K562 (cell line): Measurements from ENCODE around the gene GBF1. TPM values are rescaled to one million over a fixed set of nuclear protein-coding genes. Genes with fewer than 3 reads are reported as not detected.

Experiments used
- ATAC-seq: fragments of 200-7000 bp; cut with Tn5 transposase; 3 replicates; pipeline ENCODE4 v1.9.1; 2020; ENCODE audit warnings: moderate library complexity
- BruUV-seq: library from RNA; stranded (reverse); fragments of 400-500 nt; replicated peaks from 2 replicates; lab custom pipeline; 2021; lab: Mats Ljungman, UMichigan
- CTCF ChIA-PET: fragments of 300-600 bp; formaldehyde crosslinking; extraction: SDS; loops from one replicate; lab custom pipeline; 2021; ENCODE audit warnings: low intra/inter-chr PET ratio; lab: Yijun Ruan, JAX
- POLR2A ChIA-PET: fragments of 300-600, 350-650 bp; sonication (Branson Sonifier 250); formaldehyde crosslinking; extraction: SDS; loops from one replicate; lab custom pipeline; 2021; ENCODE audit warnings: antibody characterized with exemption, inconsistent platforms; lab: Yijun Ruan, JAX
- DNase-seq, 4 experiments: peaks; one replicate each; pipeline versions ENCODE4 v3.0.0 to v3.0.0-alpha.2; 2011 to 2018; ENCODE audit warnings: low spot score in 3 of 4, mixed read lengths in 3 of 4; ENCODE audit errors: extremely low read depth in 1 of 4
- FAIRE-seq: peaks from 2 replicates; lab custom pipeline; 2011; peaks lifted over from hg19 to GRCh38; lab: Jason Lieb, UNC
- H2AFZ ChIP-seq: 2 replicates; pipeline ENCODE4 v1.6.0; 2011; ENCODE audit warnings: low read depth, low read length, control low read depth, inconsistent platforms
- H3K27ac ChIP-seq: fragments of 200-600 bp; 3 replicates; pipeline ENCODE4 v1.8.0; 2011; ENCODE audit warnings: low read depth, mild to moderate bottlenecking, control low read depth, inconsistent platforms, low read length, moderate library complexity, mixed read lengths; ENCODE audit errors: extremely low read depth
- H3K27me3 ChIP-seq, 2 experiments: fragments of 300-600 bp in 1 of 2; 2 replicates in 1 of 2; 3 replicates in 1 of 2; pipeline versions ENCODE4 v1.6.0 to v1.8.0; 2011; ENCODE audit warnings: inconsistent platforms in 2 of 2, low read length in 2 of 2, mild to moderate bottlenecking in 1 of 2, mixed read lengths in 1 of 2, moderate library complexity in 1 of 2; ENCODE audit not compliant: control insufficient read depth in 2 of 2, insufficient read depth in 2 of 2
- H3K36me3 ChIP-seq: fragments of 300-600 bp; 3 replicates; pipeline ENCODE4 v1.8.0; 2011; ENCODE audit warnings: mild to moderate bottlenecking, low read length, inconsistent platforms; ENCODE audit not compliant: control insufficient read depth, insufficient read depth
- H3K4me1 ChIP-seq, 2 experiments: fragments of 200-600 bp in 1 of 2; replicated peaks in 1 of 2; 2 replicates in 1 of 2; 3 replicates in 1 of 2; pipeline versions ENCODE4 v1.5.1 to v1.8.0; 2011; ENCODE audit warnings: inconsistent platforms in 2 of 2, low read length in 2 of 2, mild to moderate bottlenecking in 1 of 2, mixed read lengths in 1 of 2, moderate library complexity in 1 of 2; ENCODE audit not compliant: control insufficient read depth in 2 of 2, insufficient read depth in 2 of 2
- H3K4me2 ChIP-seq: 2 replicates; pipeline ENCODE4 v1.6.1; 2011; ENCODE audit warnings: low read length, control low read depth, inconsistent platforms, mixed read lengths; ENCODE audit not compliant: insufficient read depth
- H3K4me3 ChIP-seq: fragments of 200-600 bp; sonication (generic), shearing (Covaris generic); 2 replicates; pipeline ENCODE4 v1.5.1; 2016; ENCODE audit warnings: control low read depth, inconsistent platforms
- H3K79me2 ChIP-seq: fragments of 200-600 bp; 3 replicates; pipeline ENCODE4 v1.8.0; 2011; ENCODE audit warnings: low read length, inconsistent platforms; ENCODE audit not compliant: control insufficient read depth, insufficient read depth
- H3K9ac ChIP-seq, 2 experiments: 2 replicates each; pipeline versions ENCODE4 v1.6.0 to v1.6.1; 2011; ENCODE audit warnings: low read depth in 2 of 2, low read length in 2 of 2, control low read depth in 1 of 2, inconsistent platforms in 1 of 2, mild to moderate bottlenecking in 1 of 2, mixed read lengths in 1 of 2; ENCODE audit not compliant: insufficient read depth in 1 of 2
- H3K9me1 ChIP-seq: one replicate; pipeline ENCODE4 v1.6.0; 2011; ENCODE audit warnings: inconsistent platforms, mild to moderate bottlenecking, low read length, moderate library complexity; ENCODE audit not compliant: control insufficient read depth, insufficient read depth
- H3K9me3 ChIP-seq: replicated peaks from 2 replicates; pipeline ENCODE4 v1.5.1; 2011; ENCODE audit warnings: low read depth, low read length, inconsistent platforms; ENCODE audit not compliant: control insufficient read depth, insufficient read depth
- H4K20me1 ChIP-seq: replicated peaks from 2 replicates; pipeline ENCODE4 v1.6.1; 2011; ENCODE audit warnings: low read length, inconsistent platforms, mixed read lengths; ENCODE audit not compliant: control insufficient read depth, insufficient read depth
- ARID1B ChIP-seq: fragments of 450-650 bp; IDR thresholded peaks from 2 replicates; pipeline ENCODE4 v1.6.1; 2016; ENCODE audit warnings: antibody characterized with exemption, mild to moderate bottlenecking, inconsistent platforms
- ASH1L ChIP-seq: fragments of 450-650 bp; IDR thresholded peaks from 2 replicates; pipeline ENCODE4 v1.6.1; 2018; ENCODE audit warnings: borderline replicate concordance, mild to moderate bottlenecking, low read depth; ENCODE audit not compliant: partially characterized antibody
- DEAF1 ChIP-seq: fragments of 450-650 bp; formaldehyde crosslinking; IDR thresholded peaks from 2 replicates; pipeline ENCODE4 v1.4.0; 2020; ENCODE audit warnings: mild to moderate bottlenecking, moderate library complexity
- FOXA3 ChIP-seq, 2 experiments: fragments of 450-650 bp in 1 of 2; sonication (generic) in 1 of 2; formaldehyde crosslinking; IDR thresholded peaks in 1 of 2; conservative IDR thresholded peaks in 1 of 2; 2 replicates each; pipeline versions ENCODE4 v1.4.0 to v1.8.0; 2020 to 2022; ENCODE audit warnings: mild to moderate bottlenecking in 2 of 2, missing genetic modification reagents in 1 of 2
- GATA2 ChIP-seq: sonication (generic); formaldehyde crosslinking; IDR thresholded peaks from 2 replicates; pipeline ENCODE4 v1.4.0; 2020; ENCODE audit warnings: mild to moderate bottlenecking, missing genetic modification reagents
- HEY1 ChIP-seq: fragments of 250-450 bp; sonication (Bioruptor Pico); IDR thresholded peaks from 2 replicates; pipeline ENCODE4 v1.5.0; 2020; ENCODE audit warnings: mild to moderate bottlenecking, moderate library complexity, borderline replicate concordance
- MITF ChIP-seq: IDR thresholded peaks from 2 replicates; pipeline ENCODE4 v1.6.1; 2014; ENCODE audit warnings: antibody characterized with exemption
- NCOA6 ChIP-seq: fragments of 450-650 bp; IDR thresholded peaks from 2 replicates; pipeline ENCODE4 v1.6.1; 2017; ENCODE audit warnings: mild to moderate bottlenecking
- NKRF ChIP-seq: fragments of 450-650 bp; IDR thresholded peaks from 2 replicates; pipeline ENCODE4 v1.6.1; 2016; ENCODE audit warnings: borderline replicate concordance
- NR2C1 ChIP-seq, 2 experiments: fragments of 450-650 bp; IDR thresholded peaks; 2 replicates each; pipeline ENCODE4 v1.6.1; 2017; ENCODE audit warnings: mild to moderate bottlenecking in 2 of 2, antibody characterized with exemption in 1 of 2, inconsistent platforms in 1 of 2, missing compliant biosample characterization in 1 of 2, missing genetic modification characterization in 1 of 2
- SMAD2 ChIP-seq: fragments of 150-350 bp; IDR thresholded peaks from 2 replicates; pipeline ENCODE4 v1.6.1; 2014; ENCODE audit warnings: low read depth, mild to moderate bottlenecking, low read length
- STAT5A ChIP-seq: IDR thresholded peaks from 2 replicates; pipeline ENCODE4 v1.6.1; 2012; ENCODE audit warnings: low read length, inconsistent platforms, borderline replicate concordance
- TEAD2 ChIP-seq: fragments of 450-650 bp; IDR thresholded peaks from 2 replicates; pipeline ENCODE4 v1.6.1; 2016; ENCODE audit warnings: missing genetic modification characterization, control low read depth, missing compliant biosample characterization
- ZNF444 ChIP-seq: fragments of 250-450 bp; sonication (Bioruptor Pico); IDR thresholded peaks from 2 replicates; pipeline ENCODE4 v1.4.0; 2020; ENCODE audit warnings: mild to moderate bottlenecking, moderate library complexity
- WGBS: fragments of 100-300 bp; shearing (Covaris generic); methylation state at CpG from one replicate; pipeline ENCODE4 v1.1.6; 2016; ENCODE audit warnings: low coverage, mixed read lengths; ENCODE audit not compliant: insufficient coverage; ENCODE audit errors: missing lambda C conversion rate; 5-methylcytosine and 5-hydroxymethylcytosine counted together
- in situ Hi-C: fragments of 300-500 bp; cut with MboI; formaldehyde crosslinking; loops from 4 replicates; pipeline ENCODE4 v1.15.0; 2018; ENCODE audit warnings: inconsistent platforms, mixed read lengths
- intact Hi-C: fragments of 100-400 bp; cut with micrococcal nuclease; formaldehyde crosslinking; loops from 2 replicates; pipeline ENCODE4 v1.14.2; 2022
- polyA plus RNA-seq, 8 experiments: library from polyadenylated mRNA; depleted of rRNA in 4 of 8; stranded (reverse) in 5 of 8; unstranded in 3 of 8; fragments of >200 nt; fragmentation: Nextera tagmentation in 2 of 8; fragmentation: Illumina TruSeq in 1 of 8; extraction: Ambion mirVana in 2 of 8; extraction: Trizol in 1 of 8; gene quantifications; 2 replicates each; pipeline versions ENCODE4 v1.2.1 to v1.2.3, GENCODE V29; 2011 to 2014; ENCODE audit warnings: inconsistent platforms in 1 of 8, missing spikeins in 1 of 8
- total RNA-seq, 7 experiments: library from RNA; depleted of rRNA in 6 of 7; stranded (reverse); fragments of >200 nt in 6 of 7; fragmentation: Illumina TruSeq in 2 of 7; extraction: Trizol in 2 of 7; gene quantifications; 2 replicates each; pipeline versions ENCODE4 v1.2.1 to v1.2.3, GENCODE V29; 2011 to 2021; ENCODE audit warnings: low replicate concordance in 1 of 7
- TF ChIP-seq, protein P1 (sequence below): fragments of 250-450 bp; sonication (Bioruptor Pico); IDR thresholded peaks from 2 replicates; pipeline ENCODE4 v1.5.0; 2021

Gene GBF1
- total and polyA plus RNA-seq, 9 of the 15 experiments (the other 6 are each of a cell fraction or from before 2014, with no cell fraction given): 0.69 to 28.0 (median 10.3) TPM

DNA sequence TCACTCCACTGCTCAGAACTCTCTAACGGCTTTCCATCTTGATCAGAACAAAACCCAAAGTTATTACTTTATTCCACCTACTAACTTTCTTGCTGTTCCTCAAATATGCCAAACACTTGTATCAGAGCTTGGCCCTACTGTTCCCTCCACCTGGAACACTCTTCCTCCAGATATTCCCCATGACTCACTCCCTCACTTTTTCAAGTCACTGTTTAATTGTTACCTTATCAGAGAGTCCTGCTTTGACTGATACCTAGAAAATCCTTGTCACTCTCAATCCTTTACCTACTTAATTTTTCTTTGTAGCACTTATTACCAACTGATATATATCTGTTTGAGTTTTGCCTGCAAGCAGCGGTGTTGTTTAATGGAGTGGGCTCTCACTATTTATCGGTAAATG is 144.6 kb downstream of the GBF1 start (continued):
- TF ChIP-seq NKRF: no peak
- no peak for TF ChIP-seq FOXA3 (CRISPR knock-in tag; conservative IDR thresholded peaks at IDR 0.05 in 1 of 2, IDR thresholded peaks at IDR 0.05 in 1 of 2)
- TF ChIP-seq GATA2: no peak
- TF ChIP-seq, protein P1, sequence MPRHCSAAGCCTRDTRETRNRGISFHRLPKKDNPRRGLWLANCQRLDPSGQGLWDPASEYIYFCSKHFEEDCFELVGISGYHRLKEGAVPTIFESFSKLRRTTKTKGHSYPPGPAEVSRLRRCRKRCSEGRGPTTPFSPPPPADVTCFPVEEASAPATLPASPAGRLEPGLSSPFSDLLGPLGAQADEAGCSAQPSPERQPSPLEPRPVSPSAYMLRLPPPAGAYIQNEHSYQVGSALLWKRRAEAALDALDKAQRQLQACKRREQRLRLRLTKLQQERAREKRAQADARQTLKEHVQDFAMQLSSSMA (CRISPR knock-in tag): no peak
- no peak for TF ChIP-seq HEY1 (CRISPR knock-in tag)
- peak; percentile 44; the same call in 1 of the 2 replicates for TF ChIP-seq ARID1B
- no peak for TF ChIP-seq NCOA6

GRCh38 chr10:102392306-102392705 is 147.0 kb downstream of the GBF1 start:
- no peaks in the 10 kb centered on the region for H3K9me1 ChIP-seq
- no peak overlapping the region for H3K4me3 ChIP-seq
- FAIRE-seq (no peak), DNase-seq (no peak), ATAC-seq (no peak)
- ChIA-PET POLR2A (interaction anchor here (1.0 kb wide), 1 partner anchor 10 kb away, joined by 3 read pairs; no protein-coding TSS in a partner anchor), CTCF (no interaction called here)
- H4K20me1 ChIP-seq: no peaks in the 10 kb centered on the region
- H3K79me2 ChIP-seq: peaks cover 7% of the 10 kb centered on the region; the same call in 1 of the 3 replicates
- no peak for TF ChIP-seq ZNF444 (CRISPR knock-in tag)
- no peak for TF ChIP-seq TEAD2 (tag)
- no peak for TF ChIP-seq NR2C1 (IDR thresholded peaks at IDR 0.05)
- TF ChIP-seq NR2C1 (tag; IDR thresholded peaks at IDR 0.05): no peak
- no peak for TF ChIP-seq STAT5A
- no peak for TF ChIP-seq SMAD2
- no peak for TF ChIP-seq MITF
- TF ChIP-seq DEAF1 (CRISPR knock-in tag): no peak
- no peak for TF ChIP-seq ASH1L
- H3K9ac ChIP-seq: no peak overlapping the region
- in situ Hi-C loops: loop anchor here (25.0 kb wide), 1 partner anchor 195 kb away; no protein-coding TSS in a partner anchor
- peaks cover 11 to 31% of the 10 kb centered on the region in 2 experiments; a peak in 4 of 5 replicates for H3K4me1 ChIP-seq
- no peaks in the 10 kb centered on the region for H3K27me3 ChIP-seq
- H3K9me3 ChIP-seq: no peaks in the 10 kb centered on the region
- H3K36me3 ChIP-seq: peaks cover 5% of the 10 kb centered on the region; the same call in 1 of the 3 replicates
- WGBS: 48% methylated on average over 3 of the region's 5 CpGs
- no peak overlapping the region for H3K4me2 ChIP-seq
- no peak overlapping the region for H2AFZ ChIP-seq
- BruUV-seq: no TSS peak
- H3K27ac ChIP-seq: no peak overlapping the region
- intact Hi-C loops: no loop called here
